ENCODE data around the gene SCUBE1.

The SCUBE1 gene

DNA sequence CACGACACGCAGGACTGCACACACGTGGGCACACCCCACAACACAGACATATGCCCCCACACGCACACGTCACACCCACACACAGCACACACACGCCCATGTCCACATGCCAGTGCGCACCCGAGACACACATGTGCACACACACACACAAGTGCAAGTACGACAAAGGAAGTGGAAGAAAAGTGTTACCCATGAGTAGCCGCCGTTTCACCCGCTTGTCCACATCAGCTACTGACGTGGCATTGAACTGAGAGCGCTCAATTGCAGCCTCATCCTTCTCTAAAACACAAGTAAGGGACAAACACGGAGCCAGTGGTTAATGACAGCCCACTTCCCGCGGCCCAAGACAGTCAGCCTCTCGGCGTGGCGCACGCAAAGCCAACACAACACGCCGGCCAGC lies 87.9 kb downstream of the SCUBE1 start:
- DNase-seq, result no peak

DNA sequence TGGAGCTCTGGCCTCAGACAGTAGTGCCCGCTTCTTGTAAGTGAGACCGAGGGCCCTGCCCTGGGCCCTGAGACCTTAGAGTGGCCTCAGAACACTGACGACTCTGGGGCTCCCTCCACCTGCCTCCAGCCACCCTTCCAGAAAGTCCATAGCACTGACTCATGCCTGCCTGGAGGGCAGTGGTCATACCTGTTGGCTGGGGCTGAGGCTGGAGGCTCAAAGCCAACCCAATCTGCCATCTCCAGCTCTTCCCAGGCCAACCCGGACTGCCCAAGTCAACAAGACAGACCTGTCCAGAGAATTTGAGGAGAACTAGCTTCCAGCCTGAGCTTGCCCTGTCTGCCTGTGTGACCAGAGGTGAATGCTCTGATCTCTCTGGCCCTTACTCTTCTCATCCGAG lies 89.3 kb downstream of the SCUBE1 start:
- no peak for DNase-seq

DNA sequence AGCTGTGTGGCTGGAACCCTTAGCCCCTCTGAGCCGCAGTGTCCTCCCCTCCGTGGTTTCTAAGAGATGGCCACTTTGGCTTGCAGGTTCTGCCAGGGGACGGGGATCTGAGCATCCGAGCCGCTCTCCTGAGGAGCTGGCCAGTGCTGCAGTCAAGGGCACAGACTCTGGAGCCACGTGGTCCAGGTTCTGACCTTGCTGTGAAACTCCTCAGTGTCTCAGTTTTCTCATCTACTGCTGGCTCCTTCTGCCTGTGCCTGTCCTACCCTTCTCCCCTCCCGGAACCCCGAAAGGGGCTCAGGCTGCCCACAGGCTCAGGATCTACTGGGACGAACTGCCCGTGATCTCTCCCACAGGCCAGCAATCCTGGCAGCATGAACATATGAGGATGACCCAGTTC lies 90.9 kb downstream of the SCUBE1 start:
- no peak for DNase-seq

DNA sequence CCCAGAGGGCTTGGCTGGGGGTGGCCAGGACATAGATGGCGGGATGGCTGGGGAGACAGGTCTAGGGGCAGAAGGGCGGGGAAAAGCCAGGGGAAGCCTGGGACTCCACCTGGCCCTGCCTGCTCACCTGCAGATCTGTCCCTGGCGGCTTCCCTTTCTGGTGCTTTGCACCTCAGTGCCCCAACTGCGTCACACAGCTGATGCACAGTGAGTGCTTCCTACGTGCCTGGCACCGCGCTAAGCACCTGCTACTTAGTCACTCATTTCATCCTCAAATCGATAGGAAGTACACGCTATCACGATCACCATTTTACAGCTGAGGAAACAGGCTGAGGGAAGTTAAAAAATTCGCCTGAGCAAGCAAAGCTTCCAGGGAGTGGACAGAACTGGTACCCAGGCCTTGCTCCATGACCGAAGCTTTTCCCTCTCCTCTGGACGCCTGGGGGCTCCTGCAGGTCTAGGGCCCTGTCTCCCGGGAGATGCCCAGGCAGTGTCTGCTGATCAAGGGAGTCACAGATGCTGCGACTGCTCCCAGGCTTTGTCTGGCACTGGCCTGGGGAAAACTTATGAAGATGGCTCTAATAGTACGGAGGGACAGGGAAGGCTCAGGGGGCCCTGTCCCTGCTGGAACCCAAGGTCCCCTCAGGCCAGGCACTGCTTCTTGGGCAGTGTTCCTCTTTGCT lies 93.2 kb downstream of the SCUBE1 start:
- no peak for DNase-seq

- DNase-seq, result no peak
Measured at GRCh38 chr22:43247546-43248260, 95.5 kb downstream of the SCUBE1 start.

GRCh38 chr22:43246188-43246587 lies 97.0 kb downstream of the SCUBE1 start:
- DNase-seq, result no peak

GRCh38 chr22:43245717-43246116 lies 97.5 kb downstream of the SCUBE1 start:
- no peak for DNase-seq

GRCh38 chr22:43244803-43245527 lies 98.2 kb downstream of the SCUBE1 start:
- no peak for DNase-seq

GRCh38 chr22:43244402-43244801 lies 98.8 kb downstream of the SCUBE1 start:
- no peak for DNase-seq

- no peak for DNase-seq
Measured at GRCh38 chr22:43243324-43243723, 99.8 kb downstream of the SCUBE1 start.

- no peak for DNase-seq
Measured at GRCh38 chr22:43242627-43243026, 100.5 kb downstream of the SCUBE1 start.

DNA sequence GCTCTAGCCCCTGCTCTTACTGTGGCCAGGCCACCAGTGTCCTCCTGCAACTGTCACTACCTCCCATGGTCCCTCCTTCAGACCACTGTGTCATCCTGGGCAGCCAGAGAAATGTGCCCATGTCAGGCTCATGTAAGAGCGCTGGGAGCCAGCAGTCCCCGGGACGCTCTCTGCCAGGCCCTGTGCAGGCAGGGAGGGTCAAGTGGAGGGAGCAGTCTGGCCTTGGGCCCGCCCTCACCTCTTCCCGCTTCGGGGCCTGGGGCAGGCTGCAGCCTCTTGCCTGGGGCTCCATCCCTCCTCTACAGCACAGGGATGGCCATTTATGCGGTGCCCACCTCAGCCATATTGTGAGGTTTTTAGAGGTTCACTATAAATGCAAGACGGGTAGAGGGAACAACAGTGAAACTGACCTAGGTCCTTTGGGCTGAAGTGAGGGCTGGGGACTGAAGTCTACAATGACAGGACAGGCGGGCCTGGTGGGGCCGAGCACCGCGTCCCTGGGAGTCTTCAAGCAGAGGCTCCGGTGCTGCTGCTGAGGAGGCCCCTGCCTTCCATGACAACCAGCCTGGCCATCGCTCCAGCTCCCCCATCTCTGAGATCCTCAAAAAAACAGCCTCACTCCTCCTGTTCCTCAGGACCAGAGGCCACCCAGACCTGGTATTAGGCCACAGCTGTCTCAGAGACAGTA lies 101.3 kb downstream of the SCUBE1 start:
- DNase-seq, result no peak

GRCh38 chr22:43241138-43241597 lies 102.0 kb downstream of the SCUBE1 start:
- no peak for DNase-seq

GRCh38 chr22:43240614-43241013 lies 102.6 kb downstream of the SCUBE1 start:
- no peak for DNase-seq

DNA sequence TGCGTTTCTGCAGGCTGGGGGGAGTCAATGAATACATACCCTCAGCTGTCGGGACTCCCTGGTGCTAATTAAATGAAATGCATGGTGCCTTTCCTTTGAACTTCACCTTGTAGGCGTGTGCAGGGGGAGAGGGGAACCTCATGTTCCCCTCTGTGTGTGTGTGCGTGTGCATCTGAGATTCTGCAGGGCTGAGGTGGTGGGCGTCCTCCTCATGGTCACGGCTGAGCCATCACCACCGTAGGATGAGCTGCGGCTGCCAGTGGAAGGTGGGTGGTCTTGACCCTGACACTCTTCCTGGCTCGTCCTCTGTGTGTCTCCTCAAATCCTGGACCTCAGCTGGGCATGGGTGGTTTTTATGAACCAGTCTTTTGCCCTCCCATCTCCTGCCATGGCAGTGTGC lies 103.2 kb downstream of the SCUBE1 start:
- DNase-seq, result no peak

- DNase-seq, result no peak
Measured at GRCh38 chr22:43239193-43239780, 103.9 kb downstream of the SCUBE1 start.

DNA sequence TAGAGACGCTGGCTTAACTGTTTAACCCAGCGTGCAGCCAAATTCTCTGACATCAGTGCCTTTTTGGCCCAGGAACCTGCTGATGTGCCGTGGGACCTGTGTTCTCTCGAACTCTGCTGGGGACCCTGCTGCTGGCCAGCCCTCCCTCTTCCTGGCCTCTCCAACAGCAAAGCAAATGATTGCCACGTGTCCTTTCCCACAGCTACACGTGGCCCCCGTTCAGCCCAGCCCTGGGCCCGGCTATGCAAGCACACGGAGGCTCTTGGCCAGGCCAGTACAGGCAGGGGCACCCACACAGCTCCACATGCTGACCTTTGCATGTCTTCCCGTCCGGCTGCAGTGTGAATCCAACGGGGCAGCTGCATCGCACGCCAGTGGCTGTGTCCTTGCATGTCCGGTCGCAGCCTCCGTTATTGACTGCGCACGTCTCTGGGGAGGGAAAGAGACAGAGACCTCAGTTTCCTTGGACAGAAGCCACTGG lies 104.6 kb downstream of the SCUBE1 start:
- DNase-seq, result no peak

DNA sequence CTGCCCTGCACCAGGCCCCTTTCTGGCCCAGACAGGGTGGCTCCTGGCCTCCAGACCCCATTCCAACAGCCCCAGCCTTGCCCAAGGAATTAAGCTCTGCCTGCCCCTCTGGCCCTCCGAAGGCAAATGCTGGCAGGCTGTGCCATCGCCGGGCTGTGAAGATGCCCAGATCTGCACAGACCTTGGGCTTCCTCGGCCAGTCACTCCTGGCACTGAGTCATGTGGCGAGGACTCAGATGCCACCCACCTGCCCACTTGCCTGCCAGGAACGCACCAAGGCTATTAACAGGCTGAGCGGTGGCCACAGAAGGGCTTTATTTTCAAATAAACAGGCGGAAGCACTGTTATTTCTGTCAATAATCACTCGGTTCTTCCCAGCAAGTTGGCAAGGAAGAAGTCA lies 105.9 kb downstream of the SCUBE1 start:
- DNase-seq, result no peak

DNA sequence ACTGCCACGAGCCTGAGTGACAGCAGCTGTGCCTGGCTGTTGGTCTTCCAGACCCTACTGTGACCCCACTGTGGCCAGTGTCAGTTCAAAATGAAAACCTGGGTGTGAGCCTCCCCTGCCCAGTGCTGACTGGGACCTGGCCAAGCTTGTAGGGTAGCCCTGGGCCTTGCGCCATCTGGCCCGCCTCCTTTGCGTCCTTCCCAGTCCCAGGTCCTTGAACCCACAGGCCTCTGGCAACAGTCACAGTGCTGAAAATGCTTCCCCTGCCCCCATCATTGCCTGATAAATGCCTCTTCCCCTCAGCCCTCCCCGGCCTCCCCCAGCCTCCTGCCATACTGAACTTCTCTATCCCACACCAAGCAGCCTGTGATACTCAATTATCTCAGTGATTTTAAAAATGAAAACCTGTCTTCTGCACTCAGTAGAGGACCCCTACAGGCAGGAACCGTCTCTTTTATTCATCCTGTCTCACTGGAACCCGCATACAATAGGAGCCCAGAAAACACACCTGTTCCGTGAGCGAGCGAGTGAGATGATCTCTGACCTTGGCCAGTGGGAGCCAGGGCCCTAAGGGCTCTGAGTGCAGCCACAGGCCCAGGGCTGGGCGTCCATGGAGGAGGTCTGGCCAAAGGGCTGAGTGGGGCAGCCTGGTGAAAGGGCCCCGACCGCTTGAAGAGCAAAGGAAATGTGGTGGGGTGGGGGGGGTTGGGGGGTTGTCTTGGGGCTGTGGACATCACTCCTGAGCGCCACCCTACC lies 106.6 kb downstream of the SCUBE1 start:
- no peak for DNase-seq

GRCh38 chr22:43235445-43236409 lies 107.4 kb downstream of the SCUBE1 start:
- DNase-seq, result no peak

Measured in stimulated activated CD4-positive, alpha-beta T cell treated with anti-CD3 and anti-CD28 coated beads, Interleukin-2, amount 100 ng/mL, for 48 hours (primary cell).